Liver (tissue), 9 donors: ENCODE results near the gene ST3GAL5. TPM values are rescaled to one million over a fixed set of nuclear protein-coding genes. Genes with fewer than 3 reads are reported as not detected.

Experiments used
- DNase-seq: peaks from one replicate; pipeline ENCODE4 v3.0.0-alpha.2; 2017; ENCODE audit warnings: low spot score
- H3K27ac ChIP-seq, 2 donors: one replicate each; pipeline ENCODE4 v1.7.0; 2013; ENCODE audit warnings: inconsistent platforms in 2 of 2, low read length in 2 of 2, control low read depth in 1 of 2, low read depth in 1 of 2, mild to moderate bottlenecking in 1 of 2
- H3K27me3 ChIP-seq, 4 donors: one replicate each; pipeline versions ENCODE4 v1.6.1 to v1.7.0; 2013; ENCODE audit warnings: low read length in 3 of 4, inconsistent platforms in 1 of 4, mild to moderate bottlenecking in 1 of 4, moderate library complexity in 1 of 4; ENCODE audit not compliant: control insufficient read depth in 4 of 4, insufficient read depth in 4 of 4
- H3K36me3 ChIP-seq, 4 donors: one replicate each; pipeline versions ENCODE4 v1.6.1 to v1.7.0; 2013; ENCODE audit warnings: low read length in 3 of 4, mild to moderate bottlenecking in 3 of 4, low read depth in 1 of 4, moderate library complexity in 1 of 4; ENCODE audit not compliant: control insufficient read depth in 4 of 4, insufficient read depth in 3 of 4
- H3K4me1 ChIP-seq, 4 donors: one replicate each; pipeline versions ENCODE4 v1.6.1 to v1.7.0; 2013; ENCODE audit warnings: low read length in 3 of 4, mild to moderate bottlenecking in 3 of 4, moderate library complexity in 1 of 4; ENCODE audit not compliant: control insufficient read depth in 4 of 4, insufficient read depth in 4 of 4
- H3K4me3 ChIP-seq, 3 donors: one replicate each; pipeline versions ENCODE4 v1.6.1 to v1.7.0; 2013; ENCODE audit warnings: low read length in 3 of 3, control low read depth in 1 of 3, low read depth in 1 of 3, mild to moderate bottlenecking in 1 of 3
- H3K9ac ChIP-seq, 2 donors: one replicate each; pipeline ENCODE4 v1.7.0; 2013; ENCODE audit warnings: low read length in 2 of 2, mild to moderate bottlenecking in 2 of 2, moderate library complexity in 2 of 2, control low read depth in 1 of 2, low read depth in 1 of 2
- H3K9me3 ChIP-seq, 4 donors: one replicate each; pipeline versions ENCODE4 v1.6.1 to v1.7.0; 2013; ENCODE audit warnings: low read length in 3 of 4; ENCODE audit not compliant: control insufficient read depth in 4 of 4
- ATF3 ChIP-seq: IDR thresholded peaks from 2 replicates; pipeline ENCODE4 v1.6.1; 2016; ENCODE audit warnings: antibody characterized with exemption
- CTCF ChIP-seq: fragments of 150-350 bp; IDR thresholded peaks from 2 replicates; pipeline ENCODE4 v1.5.1; 2017; ENCODE audit warnings: improper control_type of control experiment, low read depth, low read length; ENCODE audit not compliant: missing input control
- EGR1 ChIP-seq, 2 donors: IDR thresholded peaks; 2 replicates each; pipeline ENCODE4 v1.6.1; 2016 to 2018; ENCODE audit warnings: antibody characterized with exemption in 2 of 2, low read depth in 2 of 2
- FOXA1 ChIP-seq: IDR thresholded peaks from 2 replicates; pipeline ENCODE4 v1.6.1; 2016; ENCODE audit warnings: antibody characterized with exemption
- FOXA2 ChIP-seq: IDR thresholded peaks from 2 replicates; pipeline ENCODE4 v1.6.1; 2016; ENCODE audit warnings: antibody characterized with exemption
- GABPA ChIP-seq, 2 donors: IDR thresholded peaks in 1 of 2; conservative IDR thresholded peaks in 1 of 2; 2 replicates each; pipeline ENCODE4 v1.6.1; 2016; ENCODE audit warnings: antibody characterized with exemption in 2 of 2, mild to moderate bottlenecking in 1 of 2, moderate library complexity in 1 of 2
- HNF4A ChIP-seq, 2 donors: conservative IDR thresholded peaks; 2 replicates each; pipeline ENCODE4 v1.6.1; 2016; ENCODE audit warnings: antibody characterized with exemption in 2 of 2, mild to moderate bottlenecking in 2 of 2
- JUND ChIP-seq, 2 donors: IDR thresholded peaks; 2 replicates each; pipeline ENCODE4 v1.6.1; 2016; ENCODE audit warnings: antibody characterized with exemption in 2 of 2
- NR2F2 ChIP-seq: IDR thresholded peaks from 2 replicates; pipeline ENCODE4 v1.6.1; 2016; ENCODE audit warnings: antibody characterized with exemption
- RAD21 ChIP-seq, 2 donors: IDR thresholded peaks; 2 replicates each; pipeline ENCODE4 v1.6.1; 2016; ENCODE audit warnings: antibody characterized with exemption in 2 of 2, mild to moderate bottlenecking in 2 of 2
- RXRA ChIP-seq, 2 donors: IDR thresholded peaks; 2 replicates each; pipeline ENCODE4 v1.6.1; 2017 to 2018; ENCODE audit warnings: antibody characterized with exemption in 2 of 2, mild to moderate bottlenecking in 1 of 2
- SP1 ChIP-seq: IDR thresholded peaks from 2 replicates; pipeline ENCODE4 v1.6.1; 2018; ENCODE audit warnings: antibody characterized with exemption, mild to moderate bottlenecking
- TAF1 ChIP-seq: conservative IDR thresholded peaks from 2 replicates; pipeline ENCODE4 v1.6.1; 2016; ENCODE audit warnings: antibody characterized with exemption, mild to moderate bottlenecking
- YY1 ChIP-seq: IDR thresholded peaks from 2 replicates; pipeline ENCODE4 v1.6.1; 2016; ENCODE audit warnings: antibody characterized with exemption, mild to moderate bottlenecking
- ZBTB33 ChIP-seq: IDR thresholded peaks from 2 replicates; pipeline ENCODE4 v1.6.1; 2016; ENCODE audit warnings: antibody characterized with exemption
- WGBS: extraction: QIAGEN DNeasy Blood & Tissue Kit; methylation state at CpG from one replicate; pipeline ENCODE4 v1.1.7; 2013; 5-methylcytosine and 5-hydroxymethylcytosine counted together
- polyA plus RNA-seq, 2 donors: library from polyadenylated mRNA; stranded (reverse) in 1 of 2; unstranded in 1 of 2; fragments of 200-250 nt in 1 of 2; fragments of >200 nt in 1 of 2; fragmentation: Nextera tagmentation in 1 of 2; extraction: Ambion mirVana in 1 of 2; gene quantifications; one replicate each; pipeline versions ENCODE4 v1.2.1 to v1.2.3, GENCODE V29; 2013 to 2015
- total RNA-seq, 2 donors: library from RNA; depleted of rRNA; stranded (reverse); fragments of >200 nt; gene quantifications; one replicate each; pipeline ENCODE4 v1.2.3, GENCODE V29; 2014
- TF ChIP-seq, protein P1 (sequence below): IDR thresholded peaks from 2 replicates; pipeline ENCODE4 v1.6.1; 2016; ENCODE audit warnings: antibody characterized with exemption
- TF ChIP-seq, protein P2 (sequence below): IDR thresholded peaks from 2 replicates; pipeline ENCODE4 v1.6.1; 2016; ENCODE audit warnings: antibody characterized with exemption, mild to moderate bottlenecking
- donor health status: healthy.
- donor health status: healthy.
- donor health status: healthy.
- donor health status: healthy.
- donor health status: healthy.

ST3GAL5 gene
- total and polyA plus RNA-seq, 4 donors, result 4.5 to 17.0 (median 9.0) TPM

DNA sequence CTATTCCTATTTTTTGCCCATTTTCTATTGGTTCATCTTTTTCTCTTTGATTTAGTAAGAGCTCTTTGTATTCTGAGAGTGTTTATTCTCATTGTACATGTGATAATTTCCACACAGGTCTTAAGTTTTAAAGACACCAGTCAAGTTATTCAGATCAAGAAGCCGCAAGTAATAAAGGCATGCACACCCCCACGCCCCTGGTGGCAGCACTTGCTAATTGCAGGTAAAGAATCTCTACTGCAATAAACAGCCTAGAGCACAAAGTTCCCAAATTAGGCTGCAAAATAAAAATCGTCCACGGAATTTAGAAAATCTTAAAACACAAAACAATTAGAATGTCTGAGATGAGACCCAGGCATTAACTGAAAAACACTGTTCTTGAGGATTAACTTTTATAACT is 45.2 kb downstream of the ST3GAL5 start:
- Histone ChIP-seq H3K9ac (no peak overlapping the region), H3K36me3 (peaks cover 9 to 31% (median 27%) of the 10 kb centered on the region in 4 donors), H3K27ac (no peak overlapping the region), H3K4me3 (no peak overlapping the region), H3K27me3 (no peaks in the 10 kb centered on the region), H3K4me1 (no peaks in the 10 kb centered on the region), H3K9me3 (no peaks in the 10 kb centered on the region)
- TF ChIP-seq, protein P1, sequence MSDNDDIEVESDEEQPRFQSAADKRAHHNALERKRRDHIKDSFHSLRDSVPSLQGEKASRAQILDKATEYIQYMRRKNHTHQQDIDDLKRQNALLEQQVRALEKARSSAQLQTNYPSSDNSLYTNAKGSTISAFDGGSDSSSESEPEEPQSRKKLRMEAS, result no peak
- TF ChIP-seq EGR1 (IDR thresholded peaks at IDR 0.05; ENCODE audit: low read depth in 2 of 2), result no peak
- peak; percentile 28 for TF ChIP-seq CTCF
- TF ChIP-seq RAD21 (IDR thresholded peaks at IDR 0.05), result peak in 1 of 2 donors; percentile 12
- WGBS, result 77% methylated on average over 4 of the region's 4 CpGs
- peak; percentile 46 for DNase-seq

GRCh38 chr2:85840091-85840490 is 48.7 kb downstream of the ST3GAL5 start:
- DNase-seq, result no peak
- Histone ChIP-seq H3K9me3 (no peaks in the 10 kb centered on the region), H3K4me3 (no peak overlapping the region), H3K9ac (no peak overlapping the region), H3K27ac (no peak overlapping the region), H3K4me1 (no peaks in the 10 kb centered on the region), H3K36me3 (peaks cover 5 to 27% (median 19%) of the 10 kb centered on the region in 4 donors), H3K27me3 (no peaks in the 10 kb centered on the region)
- WGBS, result 90% methylated on average over 9 of the region's 9 CpGs
- no peak for TF ChIP-seq NR2F2
- TF ChIP-seq YY1, result no peak
- TF ChIP-seq SP1, result no peak
- TF ChIP-seq, protein P2, sequence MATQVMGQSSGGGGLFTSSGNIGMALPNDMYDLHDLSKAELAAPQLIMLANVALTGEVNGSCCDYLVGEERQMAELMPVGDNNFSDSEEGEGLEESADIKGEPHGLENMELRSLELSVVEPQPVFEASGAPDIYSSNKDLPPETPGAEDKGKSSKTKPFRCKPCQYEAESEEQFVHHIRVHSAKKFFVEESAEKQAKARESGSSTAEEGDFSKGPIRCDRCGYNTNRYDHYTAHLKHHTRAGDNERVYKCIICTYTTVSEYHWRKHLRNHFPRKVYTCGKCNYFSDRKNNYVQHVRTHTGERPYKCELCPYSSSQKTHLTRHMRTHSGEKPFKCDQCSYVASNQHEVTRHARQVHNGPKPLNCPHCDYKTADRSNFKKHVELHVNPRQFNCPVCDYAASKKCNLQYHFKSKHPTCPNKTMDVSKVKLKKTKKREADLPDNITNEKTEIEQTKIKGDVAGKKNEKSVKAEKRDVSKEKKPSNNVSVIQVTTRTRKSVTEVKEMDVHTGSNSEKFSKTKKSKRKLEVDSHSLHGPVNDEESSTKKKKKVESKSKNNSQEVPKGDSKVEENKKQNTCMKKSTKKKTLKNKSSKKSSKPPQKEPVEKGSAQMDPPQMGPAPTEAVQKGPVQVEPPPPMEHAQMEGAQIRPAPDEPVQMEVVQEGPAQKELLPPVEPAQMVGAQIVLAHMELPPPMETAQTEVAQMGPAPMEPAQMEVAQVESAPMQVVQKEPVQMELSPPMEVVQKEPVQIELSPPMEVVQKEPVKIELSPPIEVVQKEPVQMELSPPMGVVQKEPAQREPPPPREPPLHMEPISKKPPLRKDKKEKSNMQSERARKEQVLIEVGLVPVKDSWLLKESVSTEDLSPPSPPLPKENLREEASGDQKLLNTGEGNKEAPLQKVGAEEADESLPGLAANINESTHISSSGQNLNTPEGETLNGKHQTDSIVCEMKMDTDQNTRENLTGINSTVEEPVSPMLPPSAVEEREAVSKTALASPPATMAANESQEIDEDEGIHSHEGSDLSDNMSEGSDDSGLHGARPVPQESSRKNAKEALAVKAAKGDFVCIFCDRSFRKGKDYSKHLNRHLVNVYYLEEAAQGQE, result no peak

GRCh38 chr2:85839461-85839860 is 49.3 kb downstream of the ST3GAL5 start:
- DNase-seq, result no peak
- Histone ChIP-seq H3K4me1 (no peaks in the 10 kb centered on the region), H3K27ac (no peak overlapping the region), H3K9ac (no peak overlapping the region), H3K36me3 (peaks cover 5 to 24% (median 16%) of the 10 kb centered on the region in 4 donors), H3K27me3 (no peaks in the 10 kb centered on the region), H3K4me3 (no peak overlapping the region), H3K9me3 (no peaks in the 10 kb centered on the region)
- 94% methylated on average over 10 of the region's 10 CpGs for WGBS
- no peak for TF ChIP-seq ZBTB33
- TF ChIP-seq NR2F2, result no peak
- TF ChIP-seq YY1, result no peak
- TF ChIP-seq FOXA2, result no peak
- TF ChIP-seq TAF1, result no peak
- TF ChIP-seq ATF3, result no peak
- TF ChIP-seq SP1, result no peak
- no peak for TF ChIP-seq HNF4A (conservative IDR thresholded peaks at IDR 0.05)
- TF ChIP-seq RXRA (IDR thresholded peaks at IDR 0.05), result no peak
- TF ChIP-seq GABPA (IDR thresholded peaks at IDR 0.05 in 1 of 2, conservative IDR thresholded peaks at IDR 0.05 in 1 of 2), result no peak
- no peak for TF ChIP-seq JUND (IDR thresholded peaks at IDR 0.05)
- no peak for TF ChIP-seq RAD21 (IDR thresholded peaks at IDR 0.05)
- TF ChIP-seq, protein P2, result no peak
- no peak for TF ChIP-seq EGR1 (IDR thresholded peaks at IDR 0.05; ENCODE audit: low read depth in 2 of 2)
- no peak for TF ChIP-seq FOXA1
